Stomach (tissue), 9 donors: ENCODE results near the gene SSH3. TPM values are rescaled to one million over a fixed set of nuclear protein-coding genes. Genes with fewer than 3 reads are reported as not detected.

Experiments used
- DNase-seq, 2 donors: peaks; one replicate each; pipeline versions ENCODE4 v3.0.0 to v3.0.0-alpha.2; 2013 to 2019
- H3K27ac ChIP-seq, 5 donors: fragments of 200-600 bp in 4 of 5; sonication (generic) in 4 of 5; one replicate each; pipeline ENCODE4 v1.5.1; 2013 to 2019; ENCODE audit warnings: mild to moderate bottlenecking in 1 of 5, moderate library complexity in 1 of 5
- H3K27me3 ChIP-seq, 3 donors: fragments of 200-600 bp; sonication (generic); one replicate each; pipeline ENCODE4 v1.5.1; 2017 to 2019; ENCODE audit warnings: mixed run types in 1 of 3
- H3K36me3 ChIP-seq, 4 donors: fragments of 200-600 bp; sonication (generic); 1 replicate in 3 of 4; 2 replicates in 1 of 4; pipeline ENCODE4 v1.5.1; 2016 to 2019
- H3K4me1 ChIP-seq, 4 donors: fragments of 200-600 bp; sonication (generic); one replicate each; pipeline ENCODE4 v1.5.1; 2016 to 2019
- H3K4me3 ChIP-seq, 4 donors: fragments of 200-600 bp; sonication (generic) in 3 of 4; one replicate each; pipeline ENCODE4 v1.5.1; 2016 to 2019; ENCODE audit warnings: mild to moderate bottlenecking in 1 of 4
- H3K9me3 ChIP-seq, 4 donors: fragments of 200-600 bp; sonication (generic); one replicate each; pipeline ENCODE4 v1.5.1; 2016 to 2019
- EP300 ChIP-seq: sonication (generic); formaldehyde crosslinking; IDR thresholded peaks from one replicate; pipeline ENCODE4 v1.6.1; 2017; ENCODE audit warnings: antibody characterized with exemption
- POLR2A ChIP-seq, 4 donors: fragments of 450-650 bp; IDR thresholded peaks; one replicate each; pipeline ENCODE4 v1.6.1; 2016; ENCODE audit warnings: antibody characterized with exemption in 4 of 4, control low read depth in 2 of 4, mild to moderate bottlenecking in 1 of 4, moderate library complexity in 1 of 4
- POLR2AphosphoS5 ChIP-seq, 3 donors: sonication (generic); formaldehyde crosslinking; IDR thresholded peaks; one replicate each; pipeline ENCODE4 v1.6.1; 2016; ENCODE audit warnings: antibody characterized with exemption in 3 of 3
- WGBS, 5 donors: extraction: QIAGEN DNeasy Blood & Tissue Kit in 3 of 5; methylation state at CpG; one replicate each; pipeline versions ENCODE4 v1.1.5 to v1.1.7; 2013 to 2018; 5-methylcytosine and 5-hydroxymethylcytosine counted together
- intact Hi-C: fragments of 100-400 bp; cut with DNase I; formaldehyde crosslinking; loops from one replicate; pipeline ENCODE4 v1.15.1; 2023; ENCODE audit warnings: low total_unique reads
- polyA plus RNA-seq, 3 donors: library from polyadenylated mRNA; stranded (reverse); fragments of 200-250 nt; gene quantifications; one replicate each; pipeline ENCODE4 v1.2.3, GENCODE V29; 2013
- total RNA-seq, 5 donors: library from RNA; depleted of rRNA; stranded (reverse); fragments of >200 nt; gene quantifications; one replicate each; pipeline versions ENCODE4 v1.1.0 to v1.2.3, GENCODE V29; 2014 to 2016
- TF ChIP-seq, protein P1 (sequence below), 7 experiments: fragments of 450-650 bp in 4 of 7; fragments of 200-600 bp in 3 of 7; sonication (generic) in 3 of 7; IDR thresholded peaks; one replicate each; pipeline ENCODE4 v1.5.1; 2016 to 2019; ENCODE audit warnings: antibody characterized with exemption in 7 of 7, control low read depth in 2 of 7, mild to moderate bottlenecking in 1 of 7
- donor health status: healthy with polysubstance abuse.
- donor health status: Bipolar disorder and iron deficiency.
- donor health status: healthy.

The SSH3 gene
- total and polyA plus RNA-seq, 8 donors, result 18.8 to 217 (median 34.9) TPM

- peaks cover 0 to 15% (median 3%) of the 10 kb centered on the region in 4 donors for H3K36me3 ChIP-seq
- no peaks in the 10 kb centered on the region for H3K27me3 ChIP-seq
- intact Hi-C loops, result no loop called here
- DNase-seq, result no peak
- H3K4me3 ChIP-seq, result no peak overlapping the region
- H3K4me1 ChIP-seq, result peaks cover 11 to 35% (median 21%) of the 10 kb centered on the region in 4 donors
- no peaks in the 10 kb centered on the region for H3K9me3 ChIP-seq
- 86 to 97% (median 94%) methylated on average over 3 of the region's 3 CpGs for WGBS, 5 donors
- TF ChIP-seq POLR2AphosphoS5 (IDR thresholded peaks at IDR 0.05) (no peak), POLR2A (IDR thresholded peaks at IDR 0.05) (no peak), EP300 (no peak)
- TF ChIP-seq, protein P1, sequence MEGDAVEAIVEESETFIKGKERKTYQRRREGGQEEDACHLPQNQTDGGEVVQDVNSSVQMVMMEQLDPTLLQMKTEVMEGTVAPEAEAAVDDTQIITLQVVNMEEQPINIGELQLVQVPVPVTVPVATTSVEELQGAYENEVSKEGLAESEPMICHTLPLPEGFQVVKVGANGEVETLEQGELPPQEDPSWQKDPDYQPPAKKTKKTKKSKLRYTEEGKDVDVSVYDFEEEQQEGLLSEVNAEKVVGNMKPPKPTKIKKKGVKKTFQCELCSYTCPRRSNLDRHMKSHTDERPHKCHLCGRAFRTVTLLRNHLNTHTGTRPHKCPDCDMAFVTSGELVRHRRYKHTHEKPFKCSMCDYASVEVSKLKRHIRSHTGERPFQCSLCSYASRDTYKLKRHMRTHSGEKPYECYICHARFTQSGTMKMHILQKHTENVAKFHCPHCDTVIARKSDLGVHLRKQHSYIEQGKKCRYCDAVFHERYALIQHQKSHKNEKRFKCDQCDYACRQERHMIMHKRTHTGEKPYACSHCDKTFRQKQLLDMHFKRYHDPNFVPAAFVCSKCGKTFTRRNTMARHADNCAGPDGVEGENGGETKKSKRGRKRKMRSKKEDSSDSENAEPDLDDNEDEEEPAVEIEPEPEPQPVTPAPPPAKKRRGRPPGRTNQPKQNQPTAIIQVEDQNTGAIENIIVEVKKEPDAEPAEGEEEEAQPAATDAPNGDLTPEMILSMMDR (IDR thresholded peaks at IDR 0.05), result no peak
- no peak overlapping the region for H3K27ac ChIP-seq
These were observed 18.7 kb downstream of the SSH3 start for GRCh38 chr11:67322049-67322448.

DNA sequence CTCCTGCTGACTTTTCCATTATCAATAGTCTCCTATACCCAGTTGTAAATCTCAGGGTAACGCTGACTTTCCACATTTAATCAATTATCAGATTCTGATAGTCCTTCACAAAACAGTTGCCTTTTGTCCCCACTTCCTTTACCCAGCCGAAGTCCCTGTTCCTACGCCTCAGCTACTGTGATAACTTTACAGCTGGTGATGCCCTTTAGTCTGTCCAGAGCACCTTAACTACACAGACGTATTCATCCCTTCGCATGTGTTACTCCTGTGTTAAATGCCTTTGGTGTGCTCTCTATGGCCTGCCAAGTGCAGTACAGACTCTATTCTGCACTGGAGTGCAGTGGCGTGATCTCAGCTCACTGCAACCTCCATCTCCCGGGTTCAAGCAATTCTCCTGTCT lies 20.2 kb downstream of the SSH3 start:
- no peak overlapping the region for H3K4me3 ChIP-seq
- H3K36me3 ChIP-seq, result peaks cover 0 to 15% (median 3%) of the 10 kb centered on the region in 4 donors
- WGBS, 5 donors, result 38 to 75% (median 60%) methylated on average over 7 of the region's 7 CpGs
- no peak for DNase-seq
- no peak overlapping the region for H3K27ac ChIP-seq
- peaks cover 5 to 28% (median 15%) of the 10 kb centered on the region in 4 donors for H3K4me1 ChIP-seq
- H3K9me3 ChIP-seq, result no peaks in the 10 kb centered on the region
- no peak for TF ChIP-seq EP300
- TF ChIP-seq POLR2AphosphoS5 (IDR thresholded peaks at IDR 0.05), result no peak
- no peak for TF ChIP-seq POLR2A (IDR thresholded peaks at IDR 0.05)
- TF ChIP-seq, protein P1 (IDR thresholded peaks at IDR 0.05), result no peak
- H3K27me3 ChIP-seq, result no peaks in the 10 kb centered on the region
- intact Hi-C loops, result no loop called here

DNA sequence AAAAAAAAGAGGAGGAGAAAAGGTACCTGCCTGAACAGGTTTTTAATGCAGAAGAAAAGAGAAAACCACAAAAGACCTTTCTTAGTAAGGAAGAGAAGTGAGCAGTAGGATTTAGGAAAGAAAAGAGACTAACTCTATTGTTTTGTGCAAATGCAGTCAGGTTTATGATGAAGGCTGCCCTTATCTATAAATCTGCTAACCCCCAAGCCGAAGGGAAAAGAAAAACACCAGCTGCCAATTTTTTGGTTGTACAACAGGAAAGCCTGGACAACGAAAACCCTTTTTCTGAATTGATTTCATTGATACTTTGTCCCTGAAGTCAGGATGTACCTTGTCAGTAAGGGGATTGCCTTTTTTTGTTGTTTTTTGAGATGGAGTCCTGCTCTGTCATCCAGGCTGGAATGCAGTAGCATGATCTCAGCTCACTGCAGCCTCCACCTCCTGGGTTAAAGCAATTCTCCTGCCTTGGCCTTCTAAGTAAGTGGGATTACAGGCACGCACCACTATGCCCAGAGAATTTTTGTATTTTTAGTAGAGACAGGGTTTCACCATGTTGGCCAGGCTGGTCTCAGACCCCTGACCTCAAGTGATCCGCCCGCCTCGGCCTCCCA lies 28.9 kb downstream of the SSH3 start:
- no peak overlapping the region for H3K27ac ChIP-seq
- no peaks in the 10 kb centered on the region for H3K4me1 ChIP-seq
- intact Hi-C loops, result no loop called here
- H3K4me3 ChIP-seq, result no peak overlapping the region
- 86 to 89% (median 89%) methylated on average over 6 of the region's 6 CpGs for WGBS, 5 donors
- TF ChIP-seq POLR2AphosphoS5 (IDR thresholded peaks at IDR 0.05) (no peak), POLR2A (IDR thresholded peaks at IDR 0.05) (no peak), EP300 (no peak)
- TF ChIP-seq, protein P1 (IDR thresholded peaks at IDR 0.05), result no peak
- no peaks in the 10 kb centered on the region for H3K9me3 ChIP-seq
- no peaks in the 10 kb centered on the region for H3K27me3 ChIP-seq
- peaks cover 0 to 31% (median 18%) of the 10 kb centered on the region in 4 donors for H3K36me3 ChIP-seq
- no peak for DNase-seq

DNA sequence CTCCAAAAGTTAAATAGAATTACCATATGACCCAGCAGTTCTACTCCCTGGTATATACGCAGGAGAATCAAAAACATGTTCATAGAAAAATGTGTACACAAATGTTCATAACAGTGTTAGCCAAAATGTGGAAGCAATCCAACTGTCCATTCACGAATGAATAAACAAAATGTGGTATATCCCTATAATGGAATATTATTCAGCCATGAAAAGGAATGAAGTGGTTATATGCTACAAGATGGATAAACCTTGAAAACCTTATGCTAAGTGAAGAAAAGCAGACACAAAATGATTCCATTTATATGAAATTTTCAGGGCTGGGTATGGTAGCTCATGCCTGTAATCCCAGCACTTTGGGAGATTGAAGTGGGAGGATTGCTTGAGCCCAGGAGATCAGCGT lies 33.9 kb downstream of the SSH3 start:
- 91 to 95% (median 93%) methylated on average over 3 of the region's 3 CpGs for WGBS, 5 donors
- Histone ChIP-seq H3K36me3 (peaks cover 0 to 22% (median 14%) of the 10 kb centered on the region in 4 donors), H3K27me3 (no peaks in the 10 kb centered on the region), H3K4me1 (no peaks in the 10 kb centered on the region), H3K9me3 (no peaks in the 10 kb centered on the region), H3K27ac (no peak overlapping the region), H3K4me3 (no peak overlapping the region)
- intact Hi-C loops, result no loop called here
- DNase-seq, result no peak
- TF ChIP-seq POLR2AphosphoS5 (IDR thresholded peaks at IDR 0.05), result no peak

DNA sequence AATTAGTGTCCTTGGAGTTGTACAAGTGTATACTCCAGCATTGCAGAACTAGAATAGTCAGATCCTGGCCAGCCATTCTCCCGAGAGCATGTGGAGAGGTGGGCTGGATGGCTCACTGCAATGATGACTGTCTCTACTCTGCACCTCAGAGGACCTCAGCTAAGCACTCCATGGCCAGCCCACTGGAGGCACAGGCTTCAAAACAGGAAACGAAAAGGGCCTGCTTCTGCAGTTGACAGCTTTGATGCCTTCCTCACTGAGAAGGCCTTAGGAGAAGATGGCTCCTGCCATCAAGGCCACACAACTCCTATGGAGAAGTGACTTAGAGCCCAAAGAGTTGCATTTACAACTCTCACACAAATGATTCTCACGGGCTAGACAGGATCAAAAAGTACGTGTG lies 40.9 kb downstream of the SSH3 start:
- TF ChIP-seq, protein P1 (IDR thresholded peaks at IDR 0.05), result no peak
- no peak for TF ChIP-seq POLR2A (IDR thresholded peaks at IDR 0.05)
- TF ChIP-seq EP300, result no peak
- TF ChIP-seq POLR2AphosphoS5 (IDR thresholded peaks at IDR 0.05), result no peak
- no peaks in the 10 kb centered on the region for H3K27me3 ChIP-seq
- H3K4me3 ChIP-seq, result no peak overlapping the region
- no peaks in the 10 kb centered on the region for H3K36me3 ChIP-seq
- intact Hi-C loops, result no loop called here
- WGBS, 5 donors, result 84 to 90% (median 86%) methylated on average over 4 of the region's 4 CpGs
- no peak for DNase-seq
- no peaks in the 10 kb centered on the region for H3K9me3 ChIP-seq
- H3K27ac ChIP-seq, result peak overlapping the region in 1 of 5 donors; percentile 70
- H3K4me1 ChIP-seq, result peaks cover 11 to 40% (median 22%) of the 10 kb centered on the region in 4 donors
